ENCODE results near the gene MINK1. TPM values are rescaled to one million over a fixed set of nuclear protein-coding genes. Genes with fewer than 3 reads are reported as not detected.

The MINK1 gene
- total and polyA plus RNA-seq, 2 donors (not counting 1 experiment from before 2014, with no cell fraction given), result 109 to 160 TPM

- Histone ChIP-seq H3K79me2 (ENCODE audit: control insufficient read depth, insufficient read depth, low read length) (peaks cover 6% of the 10 kb centered on the region), H3K27ac (ENCODE audit: low read length in 2 of 2) (peak overlapping the region in 1 of 2 donors; percentile 68), H3K9me3 (ENCODE audit: control extremely low read depth in 1 of 3, control insufficient read depth in 2 of 3, insufficient read depth in 1 of 3, low read length in 2 of 3) (no peaks in the 10 kb centered on the region), H2AFZ (ENCODE audit: insufficient read depth, low read depth, low read length, poor library complexity, severe bottlenecking) (peak overlapping the region; percentile 92), H3K4me3 (ENCODE audit: control extremely low read depth in 1 of 5, extremely low read depth in 1 of 5, insufficient read depth in 1 of 5, low read depth in 2 of 5, low read length in 4 of 5) (peak overlapping the region; percentile 65 to 96 (median 86)), H4K20me1 (ENCODE audit: control insufficient read depth, insufficient read depth, low read length, poor library complexity, severe bottlenecking) (no peaks in the 10 kb centered on the region), H3K9ac (ENCODE audit: low read length) (peak overlapping the region; percentile 89), H3K36me3 (replicated peaks in 1 of 2; ENCODE audit: control extremely low read depth in 1 of 2, control insufficient read depth in 1 of 2, extremely low read depth in 1 of 2, insufficient read depth in 2 of 2, low read length in 1 of 2) (peaks cover 0 to 22% of the 10 kb centered on the region in 2 experiments), H3K27me3 (replicated peaks in 1 of 4; ENCODE audit: control extremely low read depth in 1 of 4, control insufficient read depth in 3 of 4, insufficient read depth in 4 of 4, low read length in 3 of 4) (no peaks in the 10 kb centered on the region), H3K4me2 (replicated peaks; ENCODE audit: low read depth, low read length, poor library complexity, severe bottlenecking) (peak overlapping the region; percentile 90), H3K4me1 (ENCODE audit: control insufficient read depth in 2 of 2, insufficient read depth in 2 of 2, low read length in 2 of 2) (peaks cover 7 to 16% of the 10 kb centered on the region in 2 donors)
- DNase-seq, result no peak
- intact Hi-C loops (cut with micrococcal nuclease), result loop anchor here (1.0 to 10.0 kb wide), 4 partner anchors 11 to 232 kb away; partner anchors contain the start of genes GGT6, MED11, MINK1 and PLD2
- Mint-ChIP-seq H3K9me3 (ENCODE audit: insufficient read depth) (no peaks in the 10 kb centered on the region), H3K27ac (peak overlapping the region; percentile 97), H3K27me3 (no peaks in the 10 kb centered on the region), H3K4me1 (peaks cover 11% of the 10 kb centered on the region), H3K4me3 (peak overlapping the region; percentile 100)
- 0% methylated on average over 5 of the region's 7 CpGs for WGBS (ENCODE audit: insufficient coverage)
- ChIA-PET POLR2A (interaction anchor here (1.0 kb wide), 1 partner anchor 11 kb away, joined by 8 read pairs; the partner anchor contains the start of gene PLD2), CTCF (interaction anchor here (0.9 to 1.2 kb wide), 2 partner anchors 65 to 86 kb away, joined by 3 to 4 read pairs; partner anchors contain the start of genes ARRB2 and MED11)
- ATAC-seq (ENCODE audit: low read depth), result no peak
- TF ChIP-seq EZH2 (IDR thresholded peaks at IDR 0.05; ENCODE audit: borderline replicate concordance, insufficient read depth, low read depth, low read length, poor library complexity, severe bottlenecking) (no peak), CTCF (IDR thresholded peaks at IDR 0.05) (no peak)
Observed at GRCh38 chr17:4796552-4796920, 36.6 kb upstream of the MINK1 start.

GRCh38 chr17:4800462-4801196 is 32.5 kb upstream of the MINK1 start:
- no peak for DNase-seq
- no peaks in the 10 kb centered on the region for H3K9me3 Mint-ChIP-seq (ENCODE audit: insufficient read depth)
- ChIA-PET POLR2A (no interaction called here), CTCF (interaction anchor here (1.2 to 1.4 kb wide), 2 partner anchors 11 to 175 kb away, joined by 4 read pairs; no protein-coding TSS in a partner anchor)
- H4K20me1 ChIP-seq (ENCODE audit: control insufficient read depth, insufficient read depth, low read length, poor library complexity, severe bottlenecking), result no peaks in the 10 kb centered on the region
- H3K4me3 ChIP-seq (ENCODE audit: control extremely low read depth in 1 of 5, extremely low read depth in 1 of 5, insufficient read depth in 1 of 5, low read depth in 2 of 5, low read length in 4 of 5), result no peak overlapping the region
- no peaks in the 10 kb centered on the region for H3K27me3 Mint-ChIP-seq
- ATAC-seq (ENCODE audit: low read depth), result no peak
- peaks cover 6% of the 10 kb centered on the region for H3K79me2 ChIP-seq (ENCODE audit: control insufficient read depth, insufficient read depth, low read length)
- 76% methylated on average over 9 of the region's 10 CpGs for WGBS (ENCODE audit: insufficient coverage)
- peaks cover 0 to 22% of the 10 kb centered on the region in 2 experiments for H3K36me3 ChIP-seq (replicated peaks in 1 of 2; ENCODE audit: control extremely low read depth in 1 of 2, control insufficient read depth in 1 of 2, extremely low read depth in 1 of 2, insufficient read depth in 2 of 2, low read length in 1 of 2)
- peaks cover 7 to 14% of the 10 kb centered on the region in 2 donors for H3K4me1 ChIP-seq (ENCODE audit: control insufficient read depth in 2 of 2, insufficient read depth in 2 of 2, low read length in 2 of 2)
- H3K4me3 Mint-ChIP-seq, result no peak overlapping the region
- H3K9ac ChIP-seq (ENCODE audit: low read length), result no peak overlapping the region
- intact Hi-C loops (cut with micrococcal nuclease), result no loop called here
- peaks cover 11% of the 10 kb centered on the region for H3K4me1 Mint-ChIP-seq
- no peak overlapping the region for H2AFZ ChIP-seq (ENCODE audit: insufficient read depth, low read depth, low read length, poor library complexity, severe bottlenecking)
- H3K27me3 ChIP-seq (replicated peaks in 1 of 4; ENCODE audit: control extremely low read depth in 1 of 4, control insufficient read depth in 3 of 4, insufficient read depth in 4 of 4, low read length in 3 of 4), result no peaks in the 10 kb centered on the region
- H3K9me3 ChIP-seq (ENCODE audit: control extremely low read depth in 1 of 3, control insufficient read depth in 2 of 3, insufficient read depth in 1 of 3, low read length in 2 of 3), result no peaks in the 10 kb centered on the region
- H3K27ac Mint-ChIP-seq, result peak overlapping the region; percentile 10
- TF ChIP-seq CTCF (IDR thresholded peaks at IDR 0.05), result no peak
- TF ChIP-seq EZH2 (IDR thresholded peaks at IDR 0.05; ENCODE audit: borderline replicate concordance, insufficient read depth, low read depth, low read length, poor library complexity, severe bottlenecking), result no peak
- H3K27ac ChIP-seq (ENCODE audit: low read length in 2 of 2), result no peak overlapping the region
- H3K4me2 ChIP-seq (replicated peaks; ENCODE audit: low read depth, low read length, poor library complexity, severe bottlenecking), result no peak overlapping the region
